Keratinocyte (primary cell): ENCODE data around the gene ANKRD44. TPM values are rescaled to one million over a fixed set of nuclear protein-coding genes. Genes with fewer than 3 reads are reported as not detected.

ENCODE experiments used
- DNase-seq: peaks from one replicate; pipeline ENCODE4 v3.0.0-alpha.2; 2011; ENCODE audit warnings: low read depth, missing footprints, low spot score
- FAIRE-seq: peaks from 2 replicates; lab custom pipeline; 2011; peaks lifted over from hg19 to GRCh38; lab: Jason Lieb, UNC
- H2AFZ ChIP-seq: 2 replicates; pipeline ENCODE4 v1.6.0; 2012; ENCODE audit warnings: low read length, control low read depth, inconsistent platforms; ENCODE audit not compliant: control insufficient read depth
- H3K27ac ChIP-seq: 2 replicates; pipeline ENCODE4 v1.5.1; 2011; ENCODE audit warnings: low read length; ENCODE audit not compliant: control insufficient read depth, insufficient read depth
- H3K27me3 ChIP-seq: 3 replicates; pipeline ENCODE4 v1.6.0; 2011; ENCODE audit warnings: low read length; ENCODE audit not compliant: control insufficient read depth, insufficient read depth; ENCODE audit errors: extremely low read depth
- H3K36me3 ChIP-seq, 2 experiments: 2 replicates in 1 of 2; 3 replicates in 1 of 2; pipeline ENCODE4 v1.5.1; 2011; ENCODE audit warnings: low read length in 2 of 2, mild to moderate bottlenecking in 1 of 2; ENCODE audit not compliant: control insufficient read depth in 2 of 2, insufficient read depth in 2 of 2; ENCODE audit errors: extremely low read depth in 1 of 2
- H3K4me1 ChIP-seq: 3 replicates; pipeline ENCODE4 v1.5.1; 2011; ENCODE audit warnings: low read length; ENCODE audit not compliant: control insufficient read depth, insufficient read depth; ENCODE audit errors: extremely low read depth
- H3K4me2 ChIP-seq: 3 replicates; pipeline ENCODE4 v1.6.0; 2011; ENCODE audit warnings: low read depth, low read length; ENCODE audit not compliant: control insufficient read depth, insufficient read depth; ENCODE audit errors: extremely low read depth
- H3K4me3 ChIP-seq, 3 experiments: fragments of 200-600 bp in 1 of 3; sonication (generic) in 1 of 3; 2 replicates in 2 of 3; 3 replicates in 1 of 3; pipeline ENCODE4 v1.5.1; 2011 to 2016; ENCODE audit warnings: low read length in 3 of 3, mild to moderate bottlenecking in 3 of 3, control low read depth in 2 of 3, inconsistent platforms in 1 of 3, low read depth in 1 of 3, mixed read lengths in 1 of 3, mixed run types in 1 of 3, moderate library complexity in 1 of 3; ENCODE audit not compliant: control insufficient read depth in 2 of 3, insufficient read depth in 2 of 3; ENCODE audit errors: extremely low read depth in 1 of 3
- H3K79me2 ChIP-seq: 2 replicates; pipeline ENCODE4 v1.6.0; 2012; ENCODE audit warnings: low read length; ENCODE audit not compliant: control insufficient read depth, insufficient read depth
- H3K9ac ChIP-seq: 3 replicates; pipeline ENCODE4 v1.6.0; 2011; ENCODE audit warnings: low read length; ENCODE audit not compliant: control insufficient read depth, insufficient read depth; ENCODE audit errors: extremely low read depth
- H3K9me1 ChIP-seq: 3 replicates; pipeline ENCODE4 v1.6.0; 2011; ENCODE audit warnings: low read length; ENCODE audit not compliant: control insufficient read depth, insufficient read depth; ENCODE audit errors: extremely low read depth
- H3K9me3 ChIP-seq: 2 replicates; pipeline ENCODE4 v1.5.1; 2012; ENCODE audit warnings: low read depth, low read length; ENCODE audit not compliant: control insufficient read depth
- H4K20me1 ChIP-seq: 3 replicates; pipeline ENCODE4 v1.6.0; 2011; ENCODE audit warnings: low read length; ENCODE audit not compliant: control insufficient read depth, insufficient read depth; ENCODE audit errors: extremely low read depth
- EZH2 ChIP-seq: IDR thresholded peaks from one replicate; pipeline ENCODE4 v1.6.1; 2012; ENCODE audit warnings: inconsistent platforms, mild to moderate bottlenecking, low read length, moderate library complexity
- dilution Hi-C: fragments of 300-500 bp; cut with MboI; formaldehyde crosslinking; loops from one replicate; pipeline ENCODE4 v1.7.0; 2020; ENCODE audit warnings: low sequenced_read_pairs; ENCODE audit not compliant: extremely low pct_ligation_motif_present
- polyA plus RNA-seq, 5 experiments: library from polyadenylated mRNA; depleted of rRNA in 3 of 5; stranded (reverse) in 3 of 5; stranded (forward) in 1 of 5; unstranded in 1 of 5; fragments of >200 nt; gene quantifications; 1 replicate in 1 of 5; 2 replicates in 3 of 5; 3 replicates in 1 of 5; pipeline versions ENCODE4 v1.2.1 to v1.2.3, GENCODE V29; 2011 to 2012; ENCODE audit warnings: missing spikeins in 2 of 5, low read depth in 1 of 5, low replicate concordance in 1 of 5
- TF ChIP-seq, protein P1 (sequence below), 3 experiments: IDR thresholded peaks in 1 of 3; conservative IDR thresholded peaks in 1 of 3; optimal IDR thresholded peaks in 1 of 3; 2 replicates in 2 of 3; 3 replicates in 1 of 3; pipeline versions ENCODE3 to v1.5.1; 2011; ENCODE audit warnings: low read length in 3 of 3, mild to moderate bottlenecking in 3 of 3, moderate library complexity in 2 of 3, control low read depth in 1 of 3, inconsistent platforms in 1 of 3; ENCODE audit not compliant: insufficient read depth in 2 of 3; ENCODE audit errors: extremely low read depth in 1 of 3

Gene ANKRD44
- polyA plus RNA-seq, 1 donor (not counting 4 experiments of a cell fraction or from before 2014, with no cell fraction given) = 0.35 TPM

DNA sequence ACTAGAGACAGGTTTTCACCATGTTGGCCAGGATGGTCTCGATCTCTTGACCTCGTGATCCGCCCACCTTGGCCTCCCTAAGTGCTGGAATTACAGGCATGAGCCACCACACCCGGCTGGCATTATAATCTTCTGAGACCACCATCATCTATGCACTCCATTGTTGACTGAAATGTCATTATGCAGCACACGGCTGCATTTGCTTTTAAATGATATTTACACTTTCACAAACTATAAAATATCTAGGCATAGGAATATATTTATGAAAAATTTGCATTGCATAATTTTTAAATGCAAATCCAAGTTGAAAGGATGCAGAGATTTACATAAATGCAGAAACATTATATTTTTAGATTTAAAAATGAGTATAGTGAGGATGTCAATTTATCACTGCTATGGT lies 30.0 kb upstream of the ANKRD44 start:
- Histone ChIP-seq H3K9me1 (no peaks in the 10 kb centered on the region), H3K9me3 (no peaks in the 10 kb centered on the region), H3K9ac (no peak overlapping the region), H3K27ac (no peak overlapping the region), H3K27me3 (no peaks in the 10 kb centered on the region), H3K36me3 (no peaks in the 10 kb centered on the region), H3K4me2 (no peak overlapping the region), H3K4me3 (no peak overlapping the region), H3K4me1 (no peaks in the 10 kb centered on the region), H4K20me1 (no peaks in the 10 kb centered on the region), H3K79me2 (no peaks in the 10 kb centered on the region), H2AFZ (no peak overlapping the region)
- no peak for FAIRE-seq
- no peak for DNase-seq
- dilution Hi-C loops = no loop called here
- no peak for TF ChIP-seq EZH2
- TF ChIP-seq, protein P1, sequence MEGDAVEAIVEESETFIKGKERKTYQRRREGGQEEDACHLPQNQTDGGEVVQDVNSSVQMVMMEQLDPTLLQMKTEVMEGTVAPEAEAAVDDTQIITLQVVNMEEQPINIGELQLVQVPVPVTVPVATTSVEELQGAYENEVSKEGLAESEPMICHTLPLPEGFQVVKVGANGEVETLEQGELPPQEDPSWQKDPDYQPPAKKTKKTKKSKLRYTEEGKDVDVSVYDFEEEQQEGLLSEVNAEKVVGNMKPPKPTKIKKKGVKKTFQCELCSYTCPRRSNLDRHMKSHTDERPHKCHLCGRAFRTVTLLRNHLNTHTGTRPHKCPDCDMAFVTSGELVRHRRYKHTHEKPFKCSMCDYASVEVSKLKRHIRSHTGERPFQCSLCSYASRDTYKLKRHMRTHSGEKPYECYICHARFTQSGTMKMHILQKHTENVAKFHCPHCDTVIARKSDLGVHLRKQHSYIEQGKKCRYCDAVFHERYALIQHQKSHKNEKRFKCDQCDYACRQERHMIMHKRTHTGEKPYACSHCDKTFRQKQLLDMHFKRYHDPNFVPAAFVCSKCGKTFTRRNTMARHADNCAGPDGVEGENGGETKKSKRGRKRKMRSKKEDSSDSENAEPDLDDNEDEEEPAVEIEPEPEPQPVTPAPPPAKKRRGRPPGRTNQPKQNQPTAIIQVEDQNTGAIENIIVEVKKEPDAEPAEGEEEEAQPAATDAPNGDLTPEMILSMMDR (optimal IDR thresholded peaks at IDR 0.05 in 1 of 3, IDR thresholded peaks at IDR 0.05 in 1 of 3, conservative IDR thresholded peaks at IDR 0.05 in 1 of 3; ENCODE audit: extremely low read depth in 1 of 3, insufficient read depth in 2 of 3, low read length in 3 of 3) = no peak

DNA sequence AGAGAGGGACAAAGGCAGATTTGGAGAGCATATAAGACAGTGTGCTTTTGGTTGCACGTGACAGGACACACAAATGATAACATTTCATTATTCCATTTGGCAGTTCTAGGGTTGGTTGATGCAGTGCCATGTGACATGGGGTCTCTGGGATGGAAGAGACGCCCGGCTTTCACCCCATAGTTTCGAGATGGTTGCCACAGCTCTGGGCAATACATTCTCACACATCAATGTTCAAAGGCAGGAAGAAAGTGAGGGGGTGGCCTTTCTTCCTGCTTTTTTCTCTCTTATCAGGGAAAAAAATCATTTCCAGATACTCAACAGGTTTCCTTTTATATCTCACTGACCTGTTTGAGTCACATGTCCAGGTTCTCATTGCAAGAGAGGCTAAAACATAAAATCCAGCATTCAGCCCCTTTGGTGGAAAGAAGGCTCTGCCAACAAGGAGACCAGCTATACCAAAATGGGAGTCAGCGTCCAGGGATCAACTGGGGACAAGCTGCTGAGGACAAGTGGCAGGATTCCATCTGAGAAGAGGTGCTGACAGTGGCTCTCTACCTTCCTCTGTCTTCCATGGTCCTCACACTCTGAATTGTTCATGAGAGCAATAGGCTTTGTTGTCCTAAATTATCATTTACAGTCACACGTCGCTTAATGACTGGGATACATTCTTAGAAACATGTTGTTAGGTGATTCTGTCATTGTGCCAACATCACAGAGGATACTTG lies 29.1 kb upstream of the ANKRD44 start:
- dilution Hi-C loops = no loop called here
- H3K9me1 ChIP-seq = no peaks in the 10 kb centered on the region
- no peak overlapping the region for H3K27ac ChIP-seq
- no peaks in the 10 kb centered on the region for H3K79me2 ChIP-seq
- no peak overlapping the region for H2AFZ ChIP-seq
- no peaks in the 10 kb centered on the region for H3K36me3 ChIP-seq
- TF ChIP-seq, protein P1 (optimal IDR thresholded peaks at IDR 0.05 in 1 of 3, IDR thresholded peaks at IDR 0.05 in 1 of 3, conservative IDR thresholded peaks at IDR 0.05 in 1 of 3; ENCODE audit: extremely low read depth in 1 of 3, insufficient read depth in 2 of 3, low read length in 3 of 3) = no peak
- no peak overlapping the region for H3K9ac ChIP-seq
- H3K27me3 ChIP-seq = no peaks in the 10 kb centered on the region
- H3K4me2 ChIP-seq = no peak overlapping the region
- no peaks in the 10 kb centered on the region for H3K4me1 ChIP-seq
- no peak overlapping the region for H3K4me3 ChIP-seq
- FAIRE-seq (no peak), DNase-seq (no peak)
- H3K9me3 ChIP-seq = no peaks in the 10 kb centered on the region
- no peaks in the 10 kb centered on the region for H4K20me1 ChIP-seq
